ENCODE data around the gene DCAF6.
A peak's percentile ranks its signal among the peaks of the same experiment; 100 is the strongest.
"Not testable (repeated sequence)": the region's sequence is repeated elsewhere in the genome, so short reads cannot be mapped to it uniquely, and the experiment has no call there.

Gene DCAF6

GRCh38 chr1:167924102-167924501 is 12.4 kb upstream of the DCAF6 start:
- no peak for DNase-seq

GRCh38 chr1:167924543-167925231 is 11.8 kb upstream of the DCAF6 start:
- DNase-seq, result no peak

GRCh38 chr1:167926486-167926997 is 9.9 kb upstream of the DCAF6 start:
- DNase-seq, result no peak

- no peak for DNase-seq
Observed at GRCh38 chr1:167927046-167927754, 9.3 kb upstream of the DCAF6 start.

DNA sequence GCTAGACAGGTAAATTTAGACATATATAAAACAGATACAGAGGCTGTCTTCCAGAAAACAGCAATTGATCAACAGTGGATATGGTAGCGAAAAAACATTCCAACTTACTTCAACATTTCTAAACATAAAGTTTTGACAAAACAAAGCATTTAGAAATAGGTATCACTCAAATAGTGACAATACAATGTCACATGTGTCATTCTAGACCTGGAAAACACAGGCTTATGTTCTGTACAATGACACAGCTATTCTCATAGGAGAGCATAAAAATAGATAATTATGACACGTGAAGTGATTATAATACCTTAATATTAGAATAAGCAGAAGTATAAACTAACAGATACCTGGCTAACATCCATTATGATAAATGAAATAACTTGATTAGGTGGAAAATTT is 8.0 kb upstream of the DCAF6 start:
- DNase-seq, result no peak

DNA sequence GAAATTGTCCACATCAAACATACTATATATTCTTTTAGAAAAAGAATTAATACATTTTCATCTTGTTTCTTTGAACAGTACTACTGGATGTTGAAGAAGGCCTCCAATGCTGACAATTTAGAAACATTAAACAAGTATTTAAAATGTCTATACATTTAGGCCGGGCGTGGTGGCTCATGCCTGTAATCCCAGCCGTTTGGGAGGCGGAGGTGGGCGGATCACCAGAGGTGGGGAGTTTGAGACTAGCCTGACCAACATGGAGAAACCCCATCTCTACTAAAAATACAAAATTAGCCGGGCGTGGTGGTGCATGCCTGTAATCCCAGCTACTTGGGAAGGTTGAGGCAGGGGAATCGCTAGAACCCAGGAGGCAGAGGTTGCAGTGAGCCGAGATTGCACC is 7.6 kb upstream of the DCAF6 start:
- not testable (repeated sequence) for DNase-seq

- DNase-seq, result no peak
Observed at GRCh38 chr1:167929725-167930124, 6.8 kb upstream of the DCAF6 start.

GRCh38 chr1:167933788-167934187 is 2.7 kb upstream of the DCAF6 start:
- DNase-seq, result no peak

DNA sequence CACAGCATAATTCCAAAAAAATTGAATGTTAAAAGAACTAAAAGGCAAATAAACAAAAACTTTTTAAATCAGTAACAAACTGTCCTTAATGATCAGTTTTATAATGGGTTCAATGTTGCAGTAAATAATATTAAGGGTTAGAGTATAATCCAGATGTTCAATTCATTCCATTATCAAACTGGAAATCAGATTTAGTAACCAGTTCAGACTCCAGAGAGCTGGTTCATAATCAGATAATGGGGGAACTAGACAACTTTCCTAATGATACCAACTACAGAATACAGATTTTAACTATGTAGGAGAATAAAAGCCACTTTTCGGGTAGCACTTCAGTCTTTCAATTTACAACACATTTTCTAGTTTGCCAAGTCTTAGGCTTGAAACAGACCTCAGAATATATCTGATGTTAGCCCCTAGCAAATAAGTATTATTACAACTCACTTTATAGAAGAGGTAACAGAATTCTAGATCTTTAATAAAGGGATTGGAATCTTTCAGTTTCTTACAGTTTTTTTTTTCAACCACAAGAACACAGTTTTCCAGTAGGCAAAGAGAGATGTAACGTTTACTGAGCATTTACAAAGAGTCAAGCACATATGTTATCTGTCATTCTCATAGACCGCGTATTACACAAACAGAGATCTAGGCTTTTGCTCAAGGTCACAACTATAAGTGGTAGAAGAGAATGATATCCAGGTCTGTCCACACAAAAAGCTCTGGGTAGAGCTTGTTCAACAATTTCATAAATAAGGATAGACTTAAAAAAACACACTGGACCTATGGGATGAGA is 1.9 kb upstream of the DCAF6 start:
- no peak for DNase-seq

- peak; percentile 44 for DNase-seq
Observed at GRCh38 chr1:167935216-167936067, 1.0 kb upstream of the DCAF6 start.

DNA sequence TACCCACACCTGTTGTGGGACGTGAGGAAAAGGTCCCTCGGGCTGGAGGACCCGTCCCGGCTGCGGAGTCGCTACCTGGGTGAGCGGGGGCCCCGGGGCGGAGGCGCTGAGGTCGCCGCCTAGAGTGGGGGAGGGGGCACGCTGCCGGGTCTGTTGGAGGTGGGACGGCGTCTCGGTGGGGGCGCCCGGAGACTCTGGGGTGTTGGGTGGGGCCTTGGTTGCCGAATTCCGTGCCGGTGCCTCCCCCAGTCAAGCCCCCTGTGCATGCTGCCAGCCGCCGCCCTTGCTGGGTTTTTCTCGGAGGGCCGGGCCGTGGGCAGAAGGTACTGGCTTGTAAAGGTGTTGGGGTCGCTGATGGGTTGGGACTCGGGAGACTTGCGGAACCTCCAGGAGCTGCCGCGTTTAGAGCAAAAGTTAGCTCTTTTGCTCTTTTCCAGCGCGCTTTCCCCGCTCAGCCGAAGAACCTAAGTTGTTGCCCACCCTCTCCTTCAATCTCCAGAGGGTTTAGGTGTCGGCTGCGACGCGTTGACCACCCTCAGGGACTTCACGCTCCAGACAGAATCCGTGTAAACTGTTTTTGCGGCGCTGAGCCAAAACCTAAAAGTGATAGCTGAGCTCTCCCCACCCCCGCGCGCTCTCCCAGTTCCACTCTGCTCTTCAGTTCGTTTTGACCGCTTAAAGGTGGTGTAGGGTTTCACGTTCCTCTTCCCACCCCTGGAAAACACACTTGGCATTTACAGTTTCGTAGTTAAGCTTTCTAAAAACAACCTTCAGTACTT is 636 bp downstream of the DCAF6 start, which contains the start of gene MPC2:
MPC2 (minus strand) TSS at position 143 of the 779 bp plus-strand sequence. CDS start 1,231 bp downstream, outside the sequence.
- DNase-seq, result peak; percentile 66

GRCh38 chr1:167937709-167938010 is 1.2 kb downstream of the DCAF6 start:
- no peak for DNase-seq

DNA sequence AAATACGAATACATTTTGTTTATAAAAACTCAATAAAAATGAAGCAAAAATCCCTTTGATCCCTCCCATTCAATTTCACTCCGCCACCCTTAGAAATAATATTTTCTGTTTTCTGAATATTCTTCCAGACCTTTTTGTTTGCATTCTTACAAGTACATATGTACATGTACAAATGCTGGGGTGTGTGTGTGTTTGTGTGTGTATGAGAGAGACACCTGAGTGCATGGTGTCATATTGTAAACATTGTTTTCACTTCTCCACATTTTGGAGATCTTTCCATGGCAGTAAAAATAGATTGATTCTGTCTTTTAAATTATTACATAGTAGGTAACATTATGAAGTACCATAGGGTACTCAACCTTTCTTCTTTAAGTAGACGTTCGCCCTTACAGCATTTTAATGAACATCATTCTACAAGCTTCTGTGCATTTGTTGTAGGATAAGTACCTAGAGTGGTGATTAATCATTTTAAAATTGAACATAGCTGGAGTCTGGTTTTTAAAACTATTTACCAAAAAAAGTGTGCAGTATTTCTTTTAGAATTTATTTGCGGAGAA is 1.7 kb downstream of the DCAF6 start:
- DNase-seq, result no peak

DNA sequence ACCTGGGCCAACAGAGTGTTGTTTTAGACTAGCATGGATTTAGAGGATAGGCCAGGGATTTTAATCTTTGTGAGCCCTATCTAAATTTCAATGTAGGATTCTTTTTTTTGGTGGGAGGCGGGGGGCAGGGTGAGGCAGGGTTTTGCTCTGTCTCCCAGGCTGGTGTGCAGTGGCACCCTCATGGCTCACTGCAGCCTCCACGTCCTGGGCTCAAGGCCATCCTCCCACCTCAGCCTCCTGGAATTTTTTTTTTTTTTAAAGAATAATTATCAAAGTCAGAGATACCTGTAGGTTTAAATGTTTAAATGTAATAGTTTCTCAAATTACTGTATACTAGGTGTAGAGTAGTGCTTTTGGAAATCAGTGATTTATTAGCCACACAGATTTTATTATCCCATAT is 3.8 kb downstream of the DCAF6 start:
- DNase-seq, result no peak

DNA sequence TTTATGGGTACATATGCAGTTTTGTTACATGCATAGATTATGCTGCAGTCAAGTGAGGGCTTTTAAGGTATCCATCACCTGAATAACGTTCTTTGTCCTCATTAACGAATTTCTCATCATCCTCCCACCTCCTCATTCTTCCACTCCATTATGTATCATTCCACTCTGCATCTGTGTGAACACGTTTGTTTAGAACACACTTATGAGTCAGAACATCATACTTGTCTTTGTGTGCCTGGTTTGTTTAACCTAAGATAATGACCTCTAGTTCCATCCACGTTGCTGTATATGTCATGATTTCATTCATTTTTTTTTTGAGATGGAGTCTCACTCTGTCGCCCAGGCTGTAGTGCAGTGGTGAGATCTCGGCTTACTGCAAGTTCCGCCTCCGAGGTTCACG is 7.1 kb downstream of the DCAF6 start:
- DNase-seq, result no peak

- no peak for DNase-seq
Observed at GRCh38 chr1:167947733-167948132, 11.2 kb downstream of the DCAF6 start.

GRCh38 chr1:167949785-167950184 is 13.3 kb downstream of the DCAF6 start:
- DNase-seq, result no peak

GRCh38 chr1:167950569-167950968 is 14.1 kb downstream of the DCAF6 start:
- no peak for DNase-seq

DNA sequence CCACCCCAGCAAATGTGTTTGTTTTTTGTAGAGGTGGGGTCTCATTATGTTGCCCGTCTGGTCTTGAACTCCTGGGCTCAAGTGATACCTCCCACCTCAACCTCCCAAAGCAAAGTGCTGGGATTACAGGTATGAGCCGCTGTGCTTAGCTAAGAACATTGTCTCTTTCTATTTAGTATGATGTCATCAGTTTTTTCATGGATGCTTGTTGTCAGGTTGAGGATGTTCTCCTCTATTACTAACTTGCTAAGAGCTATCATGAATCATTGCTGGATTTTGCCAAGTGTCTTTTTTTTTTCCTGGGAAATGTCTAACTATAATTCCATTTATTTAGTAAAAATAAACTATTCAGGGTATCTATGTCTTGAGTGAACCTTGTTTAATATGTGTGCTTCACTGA is 19.4 kb downstream of the DCAF6 start:
- no peak for DNase-seq

DNA sequence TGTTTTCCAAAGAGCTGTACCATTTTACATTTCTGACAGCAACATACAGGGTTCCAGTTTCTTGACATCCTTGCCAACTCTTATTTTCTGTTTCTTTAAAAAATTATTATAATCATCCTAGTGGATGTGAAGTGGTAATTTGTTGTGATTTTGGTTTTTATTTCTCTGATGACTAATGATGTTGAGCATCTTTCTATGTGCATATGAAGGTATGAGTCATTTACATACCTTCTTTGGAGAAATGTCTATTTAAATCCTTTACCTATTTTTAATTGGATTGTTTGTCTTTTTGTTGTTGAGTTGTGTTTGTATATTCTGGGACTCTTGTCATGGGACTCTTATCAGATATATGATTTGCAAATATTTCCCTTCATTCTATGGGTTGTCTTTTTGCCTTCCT is 21.2 kb downstream of the DCAF6 start:
- no peak for DNase-seq

DNA sequence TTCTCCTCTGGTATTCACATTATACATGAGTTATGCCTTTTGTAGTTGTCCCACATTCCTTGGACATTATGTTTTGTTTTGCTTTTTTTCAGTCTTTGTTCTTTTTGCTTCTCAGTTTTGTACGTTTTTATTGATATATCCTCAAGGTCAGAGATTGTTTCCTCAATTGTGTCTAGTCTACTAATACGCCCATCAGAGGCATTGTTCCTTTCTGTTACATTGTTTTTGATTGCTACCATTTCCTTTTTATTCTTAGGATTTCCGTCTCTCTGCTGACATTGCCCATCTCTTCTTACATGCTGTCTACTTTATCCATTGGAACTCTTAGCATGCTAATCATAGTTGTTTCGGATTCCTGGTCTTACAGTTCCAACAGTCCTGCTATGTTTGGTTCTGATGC is 28.2 kb downstream of the DCAF6 start:
- DNase-seq, result no peak

DNA sequence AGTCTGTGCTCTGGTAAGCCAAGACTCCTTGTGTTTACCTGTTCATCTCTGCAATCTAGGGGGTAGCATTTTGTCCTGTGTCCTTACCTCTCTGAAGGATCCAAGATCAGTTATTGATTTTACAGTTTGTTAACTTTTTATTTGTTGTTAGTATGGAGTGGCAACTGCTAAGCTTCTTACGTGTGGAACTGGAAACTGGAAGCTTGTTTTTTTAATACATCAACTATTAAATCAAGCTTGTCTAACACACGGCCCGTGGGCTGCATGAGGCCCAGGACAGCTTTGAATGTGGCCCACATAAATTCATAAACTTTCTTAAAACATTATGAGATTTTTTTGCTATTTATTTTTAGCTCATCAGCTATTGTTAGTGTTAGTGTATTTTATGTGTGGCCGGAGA is 29.6 kb downstream of the DCAF6 start:
- no peak for DNase-seq
